Caco-2 (cell line): ENCODE measurements around the gene PATJ. TPM values are rescaled to one million over a fixed set of nuclear protein-coding genes. Genes with fewer than 3 reads are reported as not detected.

Source experiments
- BruUV-seq: library from RNA; stranded (reverse); fragments of 400-500 nt; replicated peaks from 2 replicates; lab custom pipeline; 2021; lab: Mats Ljungman, UMichigan
- CTCF ChIA-PET: fragments of 300-600 bp; sonication (Branson Sonifier 250); formaldehyde crosslinking; loops from one replicate; lab custom pipeline; 2022; ENCODE audit warnings: antibody characterized with exemption; lab: Charles Lee
- POLR2A ChIA-PET: fragments of 300-600 bp; sonication (Branson Sonifier 250); formaldehyde crosslinking; loops from one replicate; lab custom pipeline; 2022; ENCODE audit warnings: antibody characterized with exemption; lab: Charles Lee
- DNase-seq, 2 experiments: peaks; one replicate each; pipeline versions ENCODE4 v3.0.0 to v3.0.0-alpha.2; 2020 to 2022
- H3K27me3 ChIP-seq: replicated peaks from 2 replicates; pipeline ENCODE4 v1.6.0; 2011; ENCODE audit warnings: low read length; ENCODE audit not compliant: control insufficient read depth, insufficient read depth
- H3K36me3 ChIP-seq: 2 replicates; pipeline ENCODE4 v1.5.1; 2011; ENCODE audit warnings: low read length; ENCODE audit not compliant: control insufficient read depth, insufficient read depth
- H3K4me1 ChIP-seq: fragments of 250-450 bp; sonication (Bioruptor Pico); 2 replicates; pipeline ENCODE4 v1.5.1; 2020; ENCODE audit warnings: mild to moderate bottlenecking
- H3K4me3 ChIP-seq: 2 replicates; pipeline ENCODE4 v1.5.1; 2011; ENCODE audit warnings: low read depth, mild to moderate bottlenecking, control low read depth, low read length
- H3K9me3 ChIP-seq: fragments of 250-450 bp; sonication (Bioruptor Pico); 2 replicates; pipeline ENCODE4 v1.5.1; 2020; ENCODE audit warnings: mild to moderate bottlenecking, moderate library complexity
- H3K27ac Mint-ChIP-seq: one replicate; pipeline ENCODE4 v1.8.0; 2022; ENCODE audit warnings: mixed read lengths; ENCODE audit not compliant: unreplicated experiment
- H3K27me3 Mint-ChIP-seq: one replicate; pipeline ENCODE4 v1.8.0; 2022; ENCODE audit warnings: mixed read lengths; ENCODE audit not compliant: insufficient read depth, unreplicated experiment
- H3K36me3 Mint-ChIP-seq: one replicate; pipeline ENCODE4 v1.8.0; 2022; ENCODE audit warnings: mild to moderate bottlenecking, mixed read lengths; ENCODE audit not compliant: insufficient read depth, unreplicated experiment
- H3K4me1 Mint-ChIP-seq: one replicate; pipeline ENCODE4 v1.8.0; 2022; ENCODE audit warnings: low read depth, mixed read lengths; ENCODE audit not compliant: unreplicated experiment
- H3K4me3 Mint-ChIP-seq: one replicate; pipeline ENCODE4 v1.8.0; 2022; ENCODE audit warnings: mild to moderate bottlenecking, moderate library complexity, mixed read lengths; ENCODE audit not compliant: unreplicated experiment
- H3K9me3 Mint-ChIP-seq: one replicate; pipeline ENCODE4 v1.8.0; 2022; ENCODE audit warnings: mixed read lengths; ENCODE audit not compliant: unreplicated experiment
- intact Hi-C: fragments of 100-400 bp; cut with micrococcal nuclease; formaldehyde crosslinking; loops from one replicate; pipeline ENCODE4 v1.10.0; 2022; ENCODE audit not compliant: unreplicated experiment
- total RNA-seq: library from RNA; stranded (reverse); gene quantifications from 2 replicates; pipeline ENCODE4 v1.2.3, GENCODE V29; 2022
- TF ChIP-seq, protein P1 (sequence below), 2 experiments: fragments of 200-600 bp in 1 of 2; IDR thresholded peaks; 1 replicate in 1 of 2; 2 replicates in 1 of 2; pipeline versions ENCODE4 v1.5.1 to v1.8.0; 2011 to 2022; ENCODE audit warnings: antibody characterized with exemption in 1 of 2, control low read depth in 1 of 2, inconsistent platforms in 1 of 2, low read depth in 1 of 2, low read length in 1 of 2, mild to moderate bottlenecking in 1 of 2, moderate library complexity in 1 of 2; ENCODE audit not compliant: insufficient read depth in 1 of 2, severe bottlenecking in 1 of 2, unreplicated experiment in 1 of 2

PATJ gene
- total RNA-seq, 1 experiment from 2014 or later = 31.6 TPM

DNA sequence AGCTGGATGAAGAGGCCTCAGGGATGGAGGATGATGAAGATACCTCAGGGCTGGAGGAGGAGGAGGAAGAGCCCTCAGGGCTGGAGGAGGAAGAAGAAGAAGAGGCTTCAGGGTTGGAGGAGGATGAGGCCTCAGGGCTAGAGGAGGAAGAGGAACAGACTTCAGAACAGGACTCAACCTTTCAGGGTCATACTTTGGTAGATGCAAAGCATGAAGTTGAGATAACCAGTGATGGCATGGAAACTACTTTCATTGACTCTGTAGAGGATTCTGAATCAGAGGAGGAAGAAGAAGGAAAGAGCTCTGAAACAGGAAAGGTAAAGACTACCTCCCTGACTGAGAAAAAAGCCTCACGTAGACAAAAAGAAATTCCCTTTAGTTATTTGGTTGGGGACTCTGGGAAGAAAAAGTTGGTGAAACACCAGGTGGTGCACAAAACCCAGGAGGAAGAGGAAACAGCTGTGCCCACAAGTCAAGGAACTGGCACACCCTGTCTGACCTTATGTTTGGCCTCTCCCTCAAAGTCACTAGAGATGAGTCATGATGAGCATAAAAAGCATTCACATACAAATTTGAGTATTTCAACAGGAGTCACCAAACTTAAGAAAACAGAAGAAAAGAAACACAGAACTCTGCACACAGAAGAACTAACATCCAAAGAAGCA is 467.8 kb downstream of the PATJ start:
- no peaks in the 10 kb centered on the region for H3K4me1 ChIP-seq
- Mint-ChIP-seq H3K4me1 (no peaks in the 10 kb centered on the region), H3K27ac (no peak overlapping the region), H3K9me3 (peaks cover 32% of the 10 kb centered on the region), H3K36me3 (no peaks in the 10 kb centered on the region), H3K27me3 (no peaks in the 10 kb centered on the region), H3K4me3 (no peak overlapping the region)
- TF ChIP-seq, protein P1, sequence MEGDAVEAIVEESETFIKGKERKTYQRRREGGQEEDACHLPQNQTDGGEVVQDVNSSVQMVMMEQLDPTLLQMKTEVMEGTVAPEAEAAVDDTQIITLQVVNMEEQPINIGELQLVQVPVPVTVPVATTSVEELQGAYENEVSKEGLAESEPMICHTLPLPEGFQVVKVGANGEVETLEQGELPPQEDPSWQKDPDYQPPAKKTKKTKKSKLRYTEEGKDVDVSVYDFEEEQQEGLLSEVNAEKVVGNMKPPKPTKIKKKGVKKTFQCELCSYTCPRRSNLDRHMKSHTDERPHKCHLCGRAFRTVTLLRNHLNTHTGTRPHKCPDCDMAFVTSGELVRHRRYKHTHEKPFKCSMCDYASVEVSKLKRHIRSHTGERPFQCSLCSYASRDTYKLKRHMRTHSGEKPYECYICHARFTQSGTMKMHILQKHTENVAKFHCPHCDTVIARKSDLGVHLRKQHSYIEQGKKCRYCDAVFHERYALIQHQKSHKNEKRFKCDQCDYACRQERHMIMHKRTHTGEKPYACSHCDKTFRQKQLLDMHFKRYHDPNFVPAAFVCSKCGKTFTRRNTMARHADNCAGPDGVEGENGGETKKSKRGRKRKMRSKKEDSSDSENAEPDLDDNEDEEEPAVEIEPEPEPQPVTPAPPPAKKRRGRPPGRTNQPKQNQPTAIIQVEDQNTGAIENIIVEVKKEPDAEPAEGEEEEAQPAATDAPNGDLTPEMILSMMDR (IDR thresholded peaks at IDR 0.05; ENCODE audit: insufficient read depth in 1 of 2, low read depth in 1 of 2, low read length in 1 of 2, severe bottlenecking in 1 of 2, unreplicated experiment in 1 of 2) = no peak
- no peak overlapping the region for H3K4me3 ChIP-seq
- ChIA-PET CTCF (interaction anchor here (0.6 kb wide), 1 partner anchor 70 kb away, joined by 3 read pairs; no protein-coding TSS in a partner anchor), POLR2A (no interaction called here)
- H3K27me3 ChIP-seq = no peaks in the 10 kb centered on the region
- H3K36me3 ChIP-seq = no peaks in the 10 kb centered on the region
- intact Hi-C loops = no loop called here
- no TSS peak for BruUV-seq
- no peaks in the 10 kb centered on the region for H3K9me3 ChIP-seq
- no peak for DNase-seq

DNA sequence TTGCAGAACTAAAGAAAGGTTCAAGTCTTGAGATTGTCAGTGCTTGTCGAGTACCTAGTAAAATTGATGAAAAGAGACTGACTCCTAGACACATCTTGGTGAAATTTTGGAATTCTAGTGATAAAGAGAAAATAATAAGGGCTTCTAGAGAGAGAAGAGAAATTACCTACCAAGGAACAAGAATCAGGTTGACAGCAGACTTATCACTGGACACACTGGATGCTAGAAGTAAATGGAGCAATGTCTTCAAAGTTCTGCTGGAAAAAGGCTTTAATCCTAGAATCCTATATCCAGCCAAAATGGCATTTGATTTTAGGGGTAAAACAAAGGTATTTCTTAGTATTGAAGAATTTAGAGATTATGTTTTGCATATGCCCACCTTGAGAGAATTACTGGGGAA is 468.7 kb downstream of the PATJ start:
- H3K4me3 ChIP-seq = no peak overlapping the region
- CTCF ChIA-PET = no interaction called here
- no peak overlapping the region for H3K4me3 Mint-ChIP-seq
- H3K9me3 ChIP-seq = no peaks in the 10 kb centered on the region
- peaks cover 32% of the 10 kb centered on the region for H3K9me3 Mint-ChIP-seq
- H3K27me3 Mint-ChIP-seq = no peaks in the 10 kb centered on the region
- intact Hi-C loops = no loop called here
- no TSS peak for BruUV-seq
- no peaks in the 10 kb centered on the region for H3K27me3 ChIP-seq
- H3K4me1 ChIP-seq = no peaks in the 10 kb centered on the region
- TF ChIP-seq, protein P1 (IDR thresholded peaks at IDR 0.05; ENCODE audit: insufficient read depth in 1 of 2, low read depth in 1 of 2, low read length in 1 of 2, severe bottlenecking in 1 of 2, unreplicated experiment in 1 of 2) = no peak
- no peak overlapping the region for H3K27ac Mint-ChIP-seq
- no peak for DNase-seq
- no peaks in the 10 kb centered on the region for H3K4me1 Mint-ChIP-seq
- POLR2A ChIA-PET = no interaction called here
- H3K36me3 ChIP-seq = no peaks in the 10 kb centered on the region
- no peaks in the 10 kb centered on the region for H3K36me3 Mint-ChIP-seq

GRCh38 chr1:62212411-62212810 is 470.1 kb downstream of the PATJ start:
- POLR2A ChIA-PET = no interaction called here

More at GRCh38 chr1:62212411-62212810, 470.1 kb downstream of the PATJ start:
- intact Hi-C loops = no loop called here
- Mint-ChIP-seq H3K9me3 (peaks cover 20% of the 10 kb centered on the region), H3K4me1 (no peaks in the 10 kb centered on the region), H3K36me3 (no peaks in the 10 kb centered on the region), H3K27me3 (no peaks in the 10 kb centered on the region), H3K4me3 (no peak overlapping the region), H3K27ac (no peak overlapping the region)
- CTCF ChIA-PET = no interaction called here
- Histone ChIP-seq H3K4me3 (no peak overlapping the region), H3K27me3 (no peaks in the 10 kb centered on the region), H3K4me1 (no peaks in the 10 kb centered on the region), H3K9me3 (no peaks in the 10 kb centered on the region), H3K36me3 (no peaks in the 10 kb centered on the region)
- BruUV-seq = no TSS peak
- DNase-seq = no peak
- TF ChIP-seq, protein P1 (IDR thresholded peaks at IDR 0.05; ENCODE audit: insufficient read depth in 1 of 2, low read depth in 1 of 2, low read length in 1 of 2, severe bottlenecking in 1 of 2, unreplicated experiment in 1 of 2) = no peak
